Sigmoid colon (tissue), 4 donors: ENCODE measurements around the gene PREB.

Source experiments
- EP300 ChIP-seq, 4 donors: sonication (generic); formaldehyde crosslinking; IDR thresholded peaks; one replicate each; pipeline ENCODE4 v1.6.1; 2017; ENCODE audit warnings: antibody characterized with exemption in 4 of 4
- POLR2A ChIP-seq, 2 donors: fragments of 450-650 bp; IDR thresholded peaks; one replicate each; pipeline ENCODE4 v1.6.1; 2016; ENCODE audit warnings: antibody characterized with exemption in 2 of 2, mild to moderate bottlenecking in 2 of 2, moderate library complexity in 2 of 2
- TF ChIP-seq, protein P1 (sequence below), 4 experiments: fragments of 450-650 bp in 3 of 4; fragments of 200-600 bp in 1 of 4; IDR thresholded peaks; one replicate each; pipeline ENCODE4 v1.5.1; 2016 to 2019; ENCODE audit warnings: antibody characterized with exemption in 4 of 4, mild to moderate bottlenecking in 3 of 4, moderate library complexity in 2 of 4

DNA sequence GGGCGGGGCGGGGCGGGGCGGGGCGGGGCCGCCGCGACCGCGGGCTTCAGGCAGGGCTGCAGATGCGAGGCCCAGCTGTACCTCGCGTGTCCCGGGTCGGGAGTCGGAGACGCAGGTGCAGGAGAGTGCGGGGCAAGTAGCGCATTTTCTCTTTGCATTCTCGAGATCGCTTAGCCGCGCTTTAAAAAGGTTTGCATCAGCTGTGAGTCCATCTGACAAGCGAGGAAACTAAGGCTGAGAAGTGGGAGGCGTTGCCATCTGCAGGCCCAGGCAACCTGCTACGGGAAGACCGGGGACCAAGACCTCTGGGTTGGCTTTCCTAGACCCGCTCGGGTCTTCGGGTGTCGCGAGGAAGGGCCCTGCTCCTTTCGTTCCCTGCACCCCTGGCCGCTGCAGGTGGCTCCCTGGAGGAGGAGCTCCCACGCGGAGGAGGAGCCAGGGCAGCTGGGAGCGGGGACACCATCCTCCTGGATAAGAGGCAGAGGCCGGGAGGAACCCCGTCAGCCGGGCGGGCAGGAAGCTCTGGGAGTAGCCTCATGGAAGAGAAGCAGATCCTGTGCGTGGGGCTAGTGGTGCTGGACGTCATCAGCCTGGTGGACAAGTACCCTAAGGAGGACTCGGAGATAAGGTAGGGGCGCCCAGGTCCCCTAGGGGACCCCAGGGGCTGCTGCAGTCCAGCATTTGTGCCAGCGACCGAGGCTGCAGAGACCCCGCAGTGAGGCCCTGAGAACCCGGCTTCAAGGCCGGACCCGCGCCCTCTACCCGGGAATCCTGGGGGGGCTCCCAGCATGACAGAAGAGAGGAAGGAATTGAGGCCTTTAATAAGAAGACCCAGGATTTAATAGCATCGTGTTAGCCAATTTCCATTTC is 47.5 kb downstream of the PREB start, which contains the start of gene KHK:
- TF ChIP-seq, protein P1, sequence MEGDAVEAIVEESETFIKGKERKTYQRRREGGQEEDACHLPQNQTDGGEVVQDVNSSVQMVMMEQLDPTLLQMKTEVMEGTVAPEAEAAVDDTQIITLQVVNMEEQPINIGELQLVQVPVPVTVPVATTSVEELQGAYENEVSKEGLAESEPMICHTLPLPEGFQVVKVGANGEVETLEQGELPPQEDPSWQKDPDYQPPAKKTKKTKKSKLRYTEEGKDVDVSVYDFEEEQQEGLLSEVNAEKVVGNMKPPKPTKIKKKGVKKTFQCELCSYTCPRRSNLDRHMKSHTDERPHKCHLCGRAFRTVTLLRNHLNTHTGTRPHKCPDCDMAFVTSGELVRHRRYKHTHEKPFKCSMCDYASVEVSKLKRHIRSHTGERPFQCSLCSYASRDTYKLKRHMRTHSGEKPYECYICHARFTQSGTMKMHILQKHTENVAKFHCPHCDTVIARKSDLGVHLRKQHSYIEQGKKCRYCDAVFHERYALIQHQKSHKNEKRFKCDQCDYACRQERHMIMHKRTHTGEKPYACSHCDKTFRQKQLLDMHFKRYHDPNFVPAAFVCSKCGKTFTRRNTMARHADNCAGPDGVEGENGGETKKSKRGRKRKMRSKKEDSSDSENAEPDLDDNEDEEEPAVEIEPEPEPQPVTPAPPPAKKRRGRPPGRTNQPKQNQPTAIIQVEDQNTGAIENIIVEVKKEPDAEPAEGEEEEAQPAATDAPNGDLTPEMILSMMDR (IDR thresholded peaks at IDR 0.05) = no peak
- no peak for TF ChIP-seq POLR2A (IDR thresholded peaks at IDR 0.05)
- no peak for TF ChIP-seq EP300 (IDR thresholded peaks at IDR 0.05)
